SU-DHL-6 (cell line): Measurements from ENCODE around the gene ZSWIM4.

Experiments used
- CTCF ChIP-seq: fragments of 200-600 bp; sonication (generic); IDR thresholded peaks from one replicate; pipeline ENCODE4 v1.5.1; 2017; ENCODE audit warnings: antibody characterized with exemption, mild to moderate bottlenecking, low read length, moderate library complexity; ENCODE audit not compliant: insufficient read depth, poor library complexity, severe bottlenecking
- EZH2phosphoT487 ChIP-seq: fragments of 200-600 bp; sonication (generic), shearing (Covaris generic); conservative IDR thresholded peaks from 2 replicates; pipeline ENCODE4 v1.6.1; 2018; ENCODE audit warnings: mild to moderate bottlenecking, antibody characterized with exemption, low read length, moderate library complexity, mixed read lengths

DNA sequence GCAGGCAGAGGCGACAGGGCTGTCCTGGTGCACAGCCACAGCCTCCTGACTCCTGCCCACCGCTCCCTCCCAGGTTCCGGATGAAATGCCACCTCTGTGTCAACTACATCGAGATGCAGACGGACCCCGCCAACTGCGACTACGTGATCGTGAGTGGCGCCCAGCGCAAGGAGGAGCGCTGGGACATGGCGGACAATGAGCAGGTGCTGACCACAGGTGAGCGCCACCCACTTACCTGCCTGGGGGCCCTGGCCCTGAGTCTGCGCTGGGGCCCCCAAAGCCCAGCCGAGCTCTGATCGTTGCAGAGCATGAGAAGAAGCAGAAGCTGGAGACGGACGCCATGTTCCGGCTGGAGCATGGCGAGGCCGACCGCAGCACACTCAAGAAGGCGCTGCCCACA lies 36.4 kb upstream of the ZSWIM4 start:
- no peak for TF ChIP-seq CTCF
- TF ChIP-seq EZH2phosphoT487: no peak
